ENCODE data around the gene TNFRSF8.

TNFRSF8 gene

DNA sequence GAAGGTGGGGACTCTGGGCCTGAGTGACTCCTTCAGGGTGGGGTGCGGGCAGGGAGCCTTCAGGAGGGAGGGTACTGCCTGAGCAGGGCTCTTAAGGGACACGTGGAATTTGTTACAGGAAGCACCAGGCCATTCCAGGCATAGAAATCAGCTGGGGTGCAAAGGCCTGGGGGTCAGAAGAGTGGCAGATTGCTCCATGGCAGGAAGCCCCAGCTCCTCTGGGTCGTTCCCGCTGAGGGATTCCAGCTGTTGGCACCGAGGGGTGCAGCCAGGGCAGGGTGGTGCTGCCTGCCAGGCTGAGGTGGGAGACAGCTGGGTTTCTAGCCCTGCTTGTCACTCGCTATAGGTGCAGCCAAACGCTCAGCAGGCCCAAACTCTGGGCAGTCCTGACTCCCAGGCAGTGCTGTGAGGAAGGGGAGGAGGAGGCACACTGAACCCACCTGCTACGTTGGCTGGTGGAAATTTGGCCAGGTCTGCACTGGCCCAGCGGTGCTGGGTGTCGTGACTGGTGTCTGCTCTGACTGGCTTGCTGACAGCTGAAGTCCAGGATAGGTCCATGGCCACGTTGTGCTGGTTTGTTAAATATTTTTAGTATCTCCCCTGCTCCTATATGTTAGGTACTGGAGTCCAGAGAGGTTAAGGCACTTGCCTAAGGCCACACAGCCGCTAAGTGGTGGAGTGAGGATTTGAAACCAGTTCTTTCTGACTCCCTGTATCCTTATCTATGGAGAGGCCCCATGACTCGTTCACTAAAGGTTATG, 123.0 kb downstream of the TNFRSF8 start:
- in situ Hi-C loops (cut with MboI; ENCODE audit: low sequenced_read_pairs) = no loop called here

DNA sequence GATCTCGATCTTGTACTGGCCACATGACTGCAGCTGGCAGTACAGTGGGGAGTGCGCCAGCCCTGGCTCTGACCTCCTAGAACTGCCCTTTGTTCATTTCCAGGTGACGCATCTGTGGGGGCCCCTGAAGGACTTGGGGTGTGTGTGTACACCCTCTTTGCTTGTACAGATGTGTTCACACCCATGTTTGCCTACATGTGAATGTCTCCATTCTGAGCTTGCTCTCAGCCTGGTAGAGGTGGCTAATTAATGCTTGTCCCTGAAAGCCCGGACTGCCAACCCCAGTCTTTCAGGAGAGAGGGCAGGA, 123.5 kb downstream of the TNFRSF8 start:
- in situ Hi-C loops (cut with MboI; ENCODE audit: low sequenced_read_pairs) = no loop called here

DNA sequence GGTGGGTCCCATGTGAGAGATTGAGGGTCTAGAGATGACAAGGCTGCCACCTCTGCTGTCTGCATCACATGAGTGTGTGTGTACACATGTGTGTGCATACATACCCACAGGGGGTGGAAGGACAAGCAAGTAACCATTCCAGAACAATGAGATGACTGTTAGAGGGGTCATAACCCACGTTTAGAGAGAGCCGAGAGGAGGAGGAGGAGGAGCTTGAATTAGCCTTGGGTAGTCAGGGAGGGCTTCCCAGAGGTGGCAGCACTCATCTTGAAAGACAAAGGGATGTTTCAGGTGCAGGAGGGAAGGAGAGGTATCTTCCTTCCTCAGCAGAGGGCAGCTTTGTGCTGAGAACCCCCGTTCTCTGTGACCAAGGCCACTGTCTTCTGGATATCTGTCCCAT, 125.0 kb downstream of the TNFRSF8 start:
- in situ Hi-C loops (cut with MboI; ENCODE audit: low sequenced_read_pairs) = no loop called here

DNA sequence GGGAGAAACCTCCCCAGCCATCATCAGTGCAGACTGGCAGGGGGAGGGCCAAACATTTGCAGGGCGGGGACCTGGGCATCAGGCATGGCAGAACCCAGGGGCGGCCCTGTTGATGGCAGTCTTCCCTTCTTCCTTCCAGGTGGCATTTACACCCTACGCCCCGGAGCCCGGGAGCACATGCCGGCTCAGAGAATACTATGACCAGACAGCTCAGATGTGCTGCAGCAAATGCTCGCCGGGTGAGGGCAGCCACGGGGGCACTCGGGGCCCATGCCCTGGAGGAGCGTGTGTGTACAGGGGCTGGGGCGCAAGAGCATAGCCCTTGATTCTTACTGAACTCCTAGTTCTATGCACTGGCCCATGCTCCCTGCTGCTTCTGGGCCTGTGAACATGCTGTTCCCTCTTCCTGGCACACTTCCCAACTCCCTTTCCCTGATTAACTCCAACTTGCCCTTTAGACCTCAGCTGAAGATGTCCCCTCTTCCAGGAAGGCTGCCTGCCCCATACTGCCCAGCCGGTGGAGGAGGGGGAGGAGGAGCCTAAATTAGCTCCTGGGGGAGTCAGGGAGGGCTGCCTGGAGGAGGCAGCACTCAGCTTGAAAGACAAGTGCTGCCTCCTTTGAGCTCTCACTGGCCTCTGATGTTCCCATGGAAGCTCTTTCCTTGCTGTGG, 125.7 kb downstream of the TNFRSF8 start:
- in situ Hi-C loops (cut with MboI; ENCODE audit: low sequenced_read_pairs) = no loop called here

DNA sequence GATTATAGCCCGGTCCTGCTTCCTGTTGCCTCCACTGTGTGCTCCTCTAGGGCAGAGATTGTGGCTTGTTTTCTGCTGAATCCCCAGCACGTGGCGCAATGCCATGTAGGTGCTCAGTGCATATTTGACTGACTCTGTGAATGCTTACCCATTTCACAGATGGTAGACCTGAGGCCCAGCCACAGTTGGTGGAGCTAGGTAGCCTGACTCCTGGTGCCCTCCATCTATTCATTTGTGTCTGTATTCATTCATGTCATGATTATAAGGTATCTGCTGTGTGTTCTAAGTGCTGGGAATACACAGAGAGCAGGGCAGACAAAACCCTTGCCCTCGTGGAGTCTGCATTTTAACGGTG, 126.2 kb downstream of the TNFRSF8 start:
- in situ Hi-C loops (cut with MboI; ENCODE audit: low sequenced_read_pairs) = no loop called here

DNA sequence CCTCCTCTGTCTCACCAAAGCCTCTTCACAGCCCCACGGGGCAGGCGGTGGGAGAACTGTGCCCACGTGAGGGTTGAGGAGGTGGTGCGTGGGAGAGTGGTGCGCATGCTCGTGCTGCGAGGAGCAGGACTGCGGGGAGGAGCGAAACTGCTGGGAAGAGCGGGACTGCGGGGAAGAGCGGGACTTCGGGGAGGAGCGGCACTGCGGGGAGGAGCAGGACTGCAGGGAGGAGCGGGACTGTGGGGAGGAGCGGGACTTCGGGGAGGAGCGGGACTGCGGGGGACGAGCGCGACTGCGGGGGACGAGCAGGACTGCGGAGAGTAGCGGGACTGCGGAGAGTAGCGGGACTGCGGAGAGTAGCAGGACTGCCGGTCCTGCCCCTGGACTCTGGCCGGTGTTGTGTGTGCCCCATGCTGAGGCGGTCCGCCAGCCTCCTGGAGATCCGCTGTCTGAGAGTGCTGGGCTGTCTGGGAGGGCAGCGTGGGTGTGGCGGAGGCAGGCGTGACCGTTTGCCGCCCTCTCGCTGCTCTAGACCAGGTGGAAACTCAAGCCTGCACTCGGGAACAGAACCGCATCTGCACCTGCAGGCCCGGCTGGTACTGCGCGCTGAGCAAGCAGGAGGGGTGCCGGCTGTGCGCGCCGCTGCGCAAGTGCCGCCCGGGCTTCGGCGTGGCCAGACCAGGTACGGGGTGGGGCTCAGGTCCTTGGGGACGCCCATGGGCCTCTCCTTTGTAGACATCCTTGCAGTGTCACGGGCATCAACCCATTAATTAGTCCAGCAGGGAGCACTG, 128.3 kb downstream of the TNFRSF8 start:
- in situ Hi-C loops (cut with MboI; ENCODE audit: low sequenced_read_pairs) = no loop called here
